HG03565 (cell line): ENCODE results near the gene DHRS11.
A peak's percentile ranks its signal among the peaks of the same experiment; 100 is the strongest.

Experiments used
- ATAC-seq: cut with Tn5 transposase; IDR thresholded peaks from one replicate; pipeline ENCODE4 v1.9.1; 2021; ENCODE audit warnings: mild to moderate bottlenecking, moderate library complexity; ENCODE audit not compliant: unreplicated experiment

The DHRS11 gene, protein sequence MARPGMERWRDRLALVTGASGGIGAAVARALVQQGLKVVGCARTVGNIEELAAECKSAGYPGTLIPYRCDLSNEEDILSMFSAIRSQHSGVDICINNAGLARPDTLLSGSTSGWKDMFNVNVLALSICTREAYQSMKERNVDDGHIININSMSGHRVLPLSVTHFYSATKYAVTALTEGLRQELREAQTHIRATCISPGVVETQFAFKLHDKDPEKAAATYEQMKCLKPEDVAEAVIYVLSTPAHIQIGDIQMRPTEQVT

GRCh38 chr17:36591434-36592315 is at the start of gene DHRS11:
Gene DHRS11, plus strand, starts transcription at chr17:36591879. Its CDS starts 131 bp downstream, at chr17:36592010.
- peak; percentile 57 for ATAC-seq

DNA sequence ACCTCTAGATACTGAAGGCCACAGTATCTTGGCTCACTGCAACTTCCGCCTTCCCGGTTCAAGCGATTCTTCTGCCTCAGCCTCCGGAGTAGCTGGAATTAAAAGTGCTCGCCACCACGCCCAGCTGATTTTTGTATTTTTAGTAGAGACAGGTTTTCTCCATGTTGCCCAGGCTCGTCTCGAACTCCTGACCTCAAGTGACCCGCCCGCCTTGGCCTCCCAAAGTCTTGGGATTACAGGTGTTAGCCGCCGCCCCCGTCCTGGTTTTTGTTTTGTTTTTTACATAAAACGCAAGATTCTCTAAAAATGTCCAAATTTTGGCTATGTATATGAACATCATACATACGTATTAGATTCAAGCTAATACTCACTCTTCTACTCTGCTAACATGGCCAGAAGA is 48.9 kb upstream of the DHRS11 start:
- ATAC-seq: no peak

DNA sequence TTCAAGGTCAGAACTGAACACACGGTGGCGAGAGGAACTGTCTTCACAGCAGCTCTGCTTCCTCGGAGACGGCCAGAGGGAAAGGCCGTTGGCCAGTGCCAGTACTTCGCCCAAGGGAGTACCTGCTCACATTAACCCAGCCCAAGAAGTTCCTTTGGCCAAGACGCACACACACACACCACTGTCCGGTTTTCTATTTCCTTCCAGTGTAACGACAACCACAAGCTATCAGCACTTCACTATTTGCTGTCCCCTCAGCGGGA is 47.7 kb upstream of the DHRS11 start:
- peak; percentile 17 for ATAC-seq

DNA sequence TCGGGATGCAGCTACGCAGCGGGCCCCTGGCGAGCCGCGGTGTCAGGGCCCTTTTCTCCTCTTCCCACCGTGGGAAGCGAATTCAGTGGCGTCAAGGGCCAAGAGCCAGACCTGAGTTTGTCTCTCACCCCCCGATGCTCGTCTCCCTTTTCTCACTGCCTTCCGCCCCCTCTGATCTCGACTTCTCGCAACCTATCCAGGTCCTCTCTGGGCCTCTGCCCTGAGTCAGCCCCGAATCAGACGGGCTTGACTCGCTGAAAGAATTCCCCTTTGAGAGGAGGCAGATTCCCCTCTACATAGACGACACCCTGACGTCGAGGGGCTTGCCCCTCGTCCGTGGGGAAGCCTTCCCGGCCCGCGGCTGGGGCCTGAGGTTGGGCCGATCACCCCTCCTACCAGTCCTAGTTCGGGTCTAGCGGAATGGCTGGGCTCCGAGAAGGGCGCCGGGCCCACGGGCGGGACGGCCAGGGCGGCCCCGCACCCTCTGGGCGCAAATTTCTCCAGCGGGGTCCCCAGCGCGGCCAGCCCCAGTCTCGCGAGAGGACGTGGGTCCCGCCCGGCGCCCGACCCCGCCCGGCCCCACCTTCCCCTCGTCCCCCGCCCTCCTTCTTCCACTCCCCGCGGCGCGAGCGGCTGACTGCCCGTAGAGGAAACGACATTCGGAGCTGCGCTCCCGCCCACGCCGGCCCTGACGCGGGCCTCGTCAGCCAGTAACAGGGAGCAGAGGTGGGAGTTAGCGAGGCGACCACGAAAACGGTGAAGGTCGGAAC is 47.2 kb upstream of the DHRS11 start, which contains the start of gene GGNBP2:
GGNBP2 (plus strand) TSS at position 613 of the 770 bp plus-strand sequence. CDS start 806 bp downstream, outside the sequence.
- peak; percentile 38 for ATAC-seq

- no peak for ATAC-seq
Measured at GRCh38 chr17:36545077-36545464, 46.6 kb upstream of the DHRS11 start.

DNA sequence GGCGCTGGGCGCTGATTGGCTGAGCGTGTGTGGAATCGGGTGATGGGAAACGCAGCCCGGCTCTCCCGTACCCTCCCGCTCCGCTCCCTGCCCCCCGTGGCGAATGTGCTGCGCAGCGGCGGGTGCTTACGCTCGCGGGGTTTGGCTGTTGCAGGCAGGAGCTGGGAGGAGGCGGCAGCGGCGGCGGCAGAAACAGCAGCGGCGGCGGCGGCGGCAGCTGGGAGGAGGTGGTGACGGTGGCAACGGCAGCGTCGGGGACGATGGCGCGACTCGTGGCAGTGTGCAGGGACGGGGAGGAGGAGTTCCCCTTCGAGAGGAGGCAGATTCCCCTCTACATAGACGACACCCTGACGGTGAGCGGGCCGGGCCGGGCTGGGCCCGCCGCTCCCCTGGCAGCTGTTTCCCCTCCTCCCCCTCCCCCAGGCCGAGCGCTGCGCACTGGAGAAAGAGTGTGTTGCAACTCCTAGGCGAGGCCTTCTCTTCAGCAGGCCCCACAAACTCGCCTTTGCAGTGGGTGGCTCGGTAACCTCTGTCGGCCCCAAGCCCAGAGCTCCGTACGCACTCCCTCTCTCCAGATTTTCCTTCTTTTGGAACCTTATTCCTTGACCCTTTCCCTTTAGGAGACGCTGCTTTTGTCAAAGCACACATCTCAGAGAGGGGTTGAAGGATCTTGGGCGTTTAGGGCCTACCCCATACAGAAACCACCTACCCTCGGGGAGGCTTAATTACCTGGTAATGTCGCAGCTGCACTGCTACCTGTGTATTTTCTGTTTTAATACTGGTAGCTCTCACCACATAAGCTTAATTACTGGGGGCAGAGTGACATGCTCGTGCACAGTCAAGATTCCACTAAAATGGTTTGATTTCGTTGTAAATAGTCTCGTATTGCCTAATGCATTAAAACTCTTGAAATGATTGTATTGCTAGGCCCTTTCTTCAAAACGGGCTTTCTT is 45.9 kb upstream of the DHRS11 start:
- ATAC-seq: peak; percentile 49

DNA sequence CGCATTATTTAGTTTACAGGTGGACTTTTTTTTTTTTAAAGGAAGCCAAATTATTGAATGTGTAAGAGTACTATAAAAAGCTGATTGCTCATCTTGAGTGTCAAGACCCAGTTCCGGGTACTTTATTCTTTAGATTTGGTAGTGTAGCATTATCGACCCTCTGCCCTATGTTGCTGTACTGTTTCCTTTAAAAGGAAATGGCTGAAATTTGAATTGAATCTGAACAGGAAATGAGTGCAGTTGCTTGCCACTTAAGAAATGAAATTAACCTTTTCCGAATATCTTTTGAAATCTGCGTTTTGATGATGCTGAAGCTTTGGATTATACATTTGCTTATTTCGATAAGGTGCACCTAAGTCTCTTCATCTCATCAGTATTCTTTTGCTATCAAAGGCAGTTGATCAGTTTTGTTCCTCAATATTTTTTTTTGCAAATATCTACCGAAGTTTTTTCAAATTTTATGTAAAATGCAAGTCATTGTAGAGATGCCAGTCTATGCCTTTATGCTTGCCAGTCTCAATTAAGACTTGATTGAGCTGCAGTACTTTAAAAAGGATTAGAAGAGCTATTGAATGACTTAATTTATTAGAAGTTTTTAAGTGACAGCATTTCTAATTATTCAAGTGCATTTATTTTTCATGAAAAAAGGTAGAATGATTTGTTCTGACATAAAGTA is 45.1 kb upstream of the DHRS11 start:
- ATAC-seq: no peak

DNA sequence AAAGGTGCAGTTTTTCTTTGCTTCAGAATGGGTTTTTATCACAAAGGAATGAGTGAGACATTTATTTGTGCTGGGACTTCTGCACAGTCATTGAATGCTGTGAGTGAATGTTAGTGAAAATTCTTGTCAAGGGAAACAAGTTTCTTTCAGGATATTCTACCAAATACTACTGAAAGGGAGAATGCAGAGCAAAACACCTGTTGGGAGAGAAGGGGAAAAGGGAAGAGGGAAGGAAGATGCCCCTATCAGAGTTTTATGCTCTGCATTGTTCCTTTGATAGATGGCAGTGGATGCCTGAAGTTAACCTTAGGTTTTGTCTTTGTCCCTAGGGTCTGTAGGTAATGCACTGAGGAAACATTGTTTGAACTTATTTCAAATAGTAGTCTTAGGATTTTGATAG is 43.9 kb upstream of the DHRS11 start:
- no peak for ATAC-seq

DNA sequence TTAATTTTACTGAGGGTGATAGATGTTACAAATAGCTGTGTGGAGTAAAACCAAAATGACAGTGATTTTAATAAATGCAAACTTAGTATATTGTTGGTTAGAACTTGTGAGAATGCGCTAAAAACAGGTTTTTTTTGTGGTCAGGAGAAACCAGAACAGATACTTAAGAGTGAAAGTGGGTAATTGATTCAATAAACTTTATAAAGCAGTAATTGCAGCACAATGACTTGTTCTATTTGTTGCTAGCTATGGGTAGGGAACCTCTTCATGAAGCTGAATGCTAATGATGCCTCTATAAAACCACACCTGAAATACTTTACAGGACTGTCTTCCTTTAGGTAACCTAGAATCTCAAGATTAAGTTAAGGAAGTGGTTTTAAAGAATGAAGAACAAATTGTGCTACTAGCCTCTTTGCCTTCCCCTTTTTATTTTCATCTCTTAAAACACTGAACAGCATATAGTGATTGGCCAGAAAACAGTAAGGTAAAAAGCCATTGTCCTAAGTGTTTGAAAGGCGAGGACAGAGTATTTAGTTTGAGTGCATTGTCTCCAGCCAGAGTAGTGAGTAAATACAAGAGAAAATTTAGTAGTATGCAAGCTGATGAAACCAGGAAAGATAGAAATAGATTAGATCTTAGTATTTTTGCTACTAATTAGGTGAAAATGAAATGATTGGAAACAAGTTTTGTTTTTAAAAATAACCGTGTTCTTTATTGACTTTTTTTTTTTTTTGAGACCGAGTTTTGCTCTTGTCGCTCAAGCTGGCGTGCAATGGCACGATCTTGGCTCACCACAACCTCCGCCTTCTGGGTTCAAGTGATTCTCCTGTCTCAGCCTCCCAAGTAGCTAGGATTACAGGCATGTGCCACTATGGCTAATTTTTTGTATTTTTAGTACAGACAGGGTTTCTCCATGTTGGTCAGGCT is 40.9 kb upstream of the DHRS11 start:
- ATAC-seq: no peak

DNA sequence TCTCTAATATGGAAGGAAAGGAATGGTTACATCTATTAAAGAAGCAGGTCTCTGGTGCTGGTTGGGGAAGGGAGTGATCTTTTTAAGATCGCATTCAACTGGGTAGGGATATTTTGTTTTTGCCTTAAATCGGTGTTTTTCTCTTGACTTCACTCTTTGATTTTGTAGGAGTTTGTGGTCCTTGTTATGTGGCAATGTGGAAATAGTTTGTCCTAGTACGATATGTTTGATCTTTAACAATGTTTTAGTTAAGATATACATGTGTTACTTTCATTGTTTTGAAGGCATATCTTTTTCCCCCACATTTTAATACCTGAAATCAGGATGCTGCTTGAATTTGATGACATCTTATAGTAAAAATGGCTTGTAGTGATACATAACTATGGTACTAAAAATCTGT is 38.2 kb upstream of the DHRS11 start:
- no peak for ATAC-seq

DNA sequence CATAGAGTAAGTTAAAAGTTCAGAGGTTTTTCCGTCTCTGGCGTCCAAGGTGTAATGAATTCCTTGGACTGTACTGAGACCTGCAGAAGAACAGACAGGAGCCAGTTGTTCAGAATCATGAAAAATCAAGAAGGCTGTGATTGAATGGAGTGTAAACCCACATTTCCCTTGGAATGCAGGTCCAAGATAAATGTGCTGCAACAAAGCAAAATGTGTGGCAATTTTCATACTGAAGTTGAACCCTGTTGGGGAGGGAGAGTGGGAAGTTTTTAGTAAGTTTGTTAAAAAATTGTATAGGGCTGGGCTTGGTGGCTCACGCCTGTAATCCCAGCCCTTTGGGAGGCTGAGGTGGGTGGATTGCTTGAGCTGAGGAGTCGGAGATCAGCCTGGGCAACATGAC is 25.6 kb upstream of the DHRS11 start:
- ATAC-seq: no peak

DNA sequence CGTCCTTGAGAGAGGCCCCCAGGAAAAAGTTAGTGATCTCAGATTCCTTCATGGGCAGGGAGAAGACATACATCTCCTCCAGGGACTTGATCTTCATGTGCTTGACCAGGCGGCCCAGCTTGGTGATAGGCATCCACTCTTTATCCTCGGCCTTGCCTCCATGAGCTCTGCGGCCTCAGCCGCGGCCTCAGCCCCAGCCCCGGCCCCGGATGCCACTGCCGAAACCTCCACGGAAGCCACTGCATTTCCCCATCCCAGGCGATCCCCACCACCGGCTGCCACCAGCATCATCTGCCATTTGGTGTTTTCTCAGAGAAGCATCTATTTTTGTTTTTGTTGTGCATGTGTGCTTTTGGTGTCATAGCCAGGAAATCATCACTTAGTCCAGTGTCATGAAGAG is 16.7 kb upstream of the DHRS11 start:
- ATAC-seq: no peak

DNA sequence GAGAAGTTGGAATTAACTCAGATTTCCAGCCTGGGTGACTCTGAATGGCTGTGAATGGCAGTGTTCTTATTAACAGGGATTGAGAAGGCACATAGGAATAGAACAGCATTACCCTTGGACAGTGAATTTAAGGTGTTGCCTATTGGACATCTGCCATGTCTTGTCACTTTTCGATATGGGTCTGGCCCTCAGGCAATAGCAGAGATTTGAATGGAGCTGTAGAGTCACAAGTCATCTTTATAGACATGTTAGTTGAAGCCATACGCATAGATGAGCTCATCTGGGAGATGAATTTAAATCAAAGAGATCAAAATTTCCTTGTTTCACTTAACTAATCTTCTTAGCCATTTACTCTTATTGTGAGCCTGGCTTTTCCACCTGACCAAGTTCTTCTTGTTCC is 14.9 kb upstream of the DHRS11 start:
- no peak for ATAC-seq

DNA sequence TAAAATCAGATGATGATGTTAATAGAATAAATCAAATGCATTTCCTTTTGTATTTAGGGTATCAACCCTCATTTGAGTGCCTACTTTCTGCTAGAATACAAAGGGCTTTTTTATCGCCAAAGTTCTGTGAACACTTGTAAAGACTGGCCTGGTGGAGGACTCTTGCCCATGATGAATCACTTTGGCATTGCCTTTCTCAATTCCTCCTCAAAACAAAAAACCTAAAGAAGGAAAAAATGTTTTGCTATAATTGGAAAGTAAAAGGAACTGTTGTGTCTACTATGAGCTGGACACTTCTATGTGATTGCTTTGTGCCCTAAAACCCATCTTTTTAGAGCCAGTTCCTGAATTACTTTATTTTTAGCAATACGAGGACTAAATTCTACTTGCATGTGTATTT is 13.0 kb upstream of the DHRS11 start:
- no peak for ATAC-seq

DNA sequence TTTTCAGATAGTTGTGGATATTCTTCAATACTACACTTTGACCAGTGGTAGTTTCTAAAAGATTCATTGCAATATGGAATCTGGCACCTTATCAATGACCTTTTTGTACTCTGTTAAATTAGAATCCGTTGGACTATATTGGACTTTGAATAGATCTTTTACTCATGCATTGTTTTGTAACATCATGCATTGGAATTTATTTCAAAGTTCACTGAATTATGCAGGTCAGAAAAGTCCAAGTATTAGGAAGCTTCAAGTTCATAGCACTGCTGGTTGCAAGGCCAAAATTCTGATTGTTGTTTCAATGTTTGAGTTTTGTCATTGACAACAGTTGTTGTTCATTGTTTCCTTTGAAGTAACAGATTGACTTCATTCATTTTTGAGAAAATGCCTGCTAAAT is 7.9 kb upstream of the DHRS11 start:
- ATAC-seq: no peak

- ATAC-seq: no peak
Measured at GRCh38 chr17:36586138-36586537, 5.5 kb upstream of the DHRS11 start.

DNA sequence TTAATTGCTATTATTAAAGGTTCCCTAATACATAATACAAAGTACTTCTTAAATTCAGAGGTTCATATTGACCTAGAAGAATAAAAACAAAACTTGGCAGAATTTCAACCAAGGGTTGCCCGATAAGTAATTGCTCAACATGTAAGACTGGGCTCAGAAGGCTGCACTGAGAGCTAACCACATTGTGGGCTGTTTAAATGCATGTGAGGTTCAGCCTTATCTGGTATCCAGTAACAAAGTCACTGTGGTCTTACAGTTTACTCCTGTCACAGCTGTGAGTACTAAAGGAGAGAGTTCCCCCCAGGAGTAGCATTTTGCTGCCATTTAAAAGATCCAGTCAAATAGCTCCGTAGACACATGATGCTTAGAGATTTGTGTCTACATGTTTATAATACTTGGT is 1.6 kb upstream of the DHRS11 start:
- no peak for ATAC-seq

DNA sequence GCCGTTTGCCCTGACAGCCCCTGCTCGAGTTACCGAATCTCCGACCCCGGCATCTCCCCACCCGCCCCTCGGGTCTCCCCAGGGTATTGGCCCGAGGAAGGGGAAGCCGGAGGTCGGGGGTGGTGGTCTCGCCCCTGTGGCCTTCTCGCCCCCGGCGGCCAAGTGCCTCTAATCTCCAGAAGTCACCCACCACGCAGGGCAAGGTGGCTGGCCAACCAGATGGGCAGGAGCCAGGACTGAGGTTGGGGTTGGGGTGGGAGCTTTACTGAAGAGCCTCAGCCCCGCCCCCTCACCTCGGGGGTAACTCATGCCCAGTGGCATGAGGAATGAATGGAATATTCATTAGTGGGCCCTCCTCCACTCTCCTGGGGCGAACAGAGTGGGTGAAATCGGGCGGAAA is 637 bp downstream of the DHRS11 start:
- ATAC-seq: no peak

- no peak for ATAC-seq
Measured at GRCh38 chr17:36592716-36593321, 1.1 kb downstream of the DHRS11 start.
